GM18520 (cell line): ENCODE results near the gene ELMO2.
A peak's percentile ranks its signal among the peaks of the same experiment; 100 is the strongest.
"Not testable (repeated sequence)": the region's sequence is repeated elsewhere in the genome, so short reads cannot be mapped to it uniquely, and the experiment has no call there.

Experiments used
- ATAC-seq: cut with Tn5 transposase; IDR thresholded peaks from one replicate; pipeline ENCODE4 v1.9.1; 2021; ENCODE audit not compliant: unreplicated experiment

ELMO2 gene

GRCh38 chr20:46406986-46407670 is 713 bp upstream of the ELMO2 start:
- peak; percentile 29 for ATAC-seq

GRCh38 chr20:46402331-46402811 is 4.0 kb downstream of the ELMO2 start:
- ATAC-seq, result no peak

GRCh38 chr20:46401478-46401860 is 4.9 kb downstream of the ELMO2 start:
- ATAC-seq, result no peak

- ATAC-seq, result no peak
Measured at GRCh38 chr20:46400828-46401477, 5.5 kb downstream of the ELMO2 start.

- no peak for ATAC-seq
Measured at GRCh38 chr20:46400253-46400652, 6.2 kb downstream of the ELMO2 start.

GRCh38 chr20:46399401-46399800 is 7.0 kb downstream of the ELMO2 start:
- ATAC-seq, result no peak

- no peak for ATAC-seq
Measured at GRCh38 chr20:46398963-46399362, 7.5 kb downstream of the ELMO2 start.

GRCh38 chr20:46396052-46396740 is 10.2 kb downstream of the ELMO2 start:
- no peak for ATAC-seq

GRCh38 chr20:46394872-46395760 is 11.3 kb downstream of the ELMO2 start:
- ATAC-seq, result no peak

- no peak for ATAC-seq
Measured at GRCh38 chr20:46393967-46394366, 12.4 kb downstream of the ELMO2 start.

- no peak for ATAC-seq
Measured at GRCh38 chr20:46388937-46389336, 17.5 kb downstream of the ELMO2 start.

GRCh38 chr20:46388201-46388836 is 18.1 kb downstream of the ELMO2 start:
- ATAC-seq, result no peak

GRCh38 chr20:46387054-46387453 is 19.4 kb downstream of the ELMO2 start:
- not testable (repeated sequence) for ATAC-seq

- no peak for ATAC-seq
Measured at GRCh38 chr20:46378412-46379009, 27.9 kb downstream of the ELMO2 start.

GRCh38 chr20:46377518-46377917 is 28.9 kb downstream of the ELMO2 start:
- no peak for ATAC-seq

- no peak for ATAC-seq
Measured at GRCh38 chr20:46376196-46376785, 30.1 kb downstream of the ELMO2 start.

GRCh38 chr20:46375771-46376170 is 30.6 kb downstream of the ELMO2 start:
- ATAC-seq, result no peak

GRCh38 chr20:46374383-46374782 is 32.0 kb downstream of the ELMO2 start:
- ATAC-seq, result no peak

- ATAC-seq, result no peak
Measured at GRCh38 chr20:46371656-46372055, 34.8 kb downstream of the ELMO2 start.

- no peak for ATAC-seq
Measured at GRCh38 chr20:46368902-46369268, 37.5 kb downstream of the ELMO2 start.
